Endometrial microvascular endothelial cells (primary cell): ENCODE results near the gene ZNF93. TPM values are rescaled to one million over a fixed set of nuclear protein-coding genes. Genes with fewer than 3 reads are reported as not detected.
"Not testable (repeated sequence)": the region's sequence is repeated elsewhere in the genome, so short reads cannot be mapped to it uniquely, and the experiment has no call there.

Experiments used
- in situ Hi-C: cut with HindIII; loops from 2 replicates; pipeline ENCODE4 v1.10.0; 2017; ENCODE audit warnings: low sequenced_read_pairs, low pct_unique_long_range_greater_than_20kb; ENCODE audit errors: inconsistent ontology term
- total RNA-seq: library from RNA; depleted of rRNA; stranded (reverse); fragments of >200 nt; gene quantifications from one replicate; pipeline ENCODE4 v1.2.3, GENCODE V29; 2015; ENCODE audit errors: inconsistent ontology term

Gene ZNF93
- total RNA-seq, 1 donor from 2014 or later: 18.2 TPM

DNA sequence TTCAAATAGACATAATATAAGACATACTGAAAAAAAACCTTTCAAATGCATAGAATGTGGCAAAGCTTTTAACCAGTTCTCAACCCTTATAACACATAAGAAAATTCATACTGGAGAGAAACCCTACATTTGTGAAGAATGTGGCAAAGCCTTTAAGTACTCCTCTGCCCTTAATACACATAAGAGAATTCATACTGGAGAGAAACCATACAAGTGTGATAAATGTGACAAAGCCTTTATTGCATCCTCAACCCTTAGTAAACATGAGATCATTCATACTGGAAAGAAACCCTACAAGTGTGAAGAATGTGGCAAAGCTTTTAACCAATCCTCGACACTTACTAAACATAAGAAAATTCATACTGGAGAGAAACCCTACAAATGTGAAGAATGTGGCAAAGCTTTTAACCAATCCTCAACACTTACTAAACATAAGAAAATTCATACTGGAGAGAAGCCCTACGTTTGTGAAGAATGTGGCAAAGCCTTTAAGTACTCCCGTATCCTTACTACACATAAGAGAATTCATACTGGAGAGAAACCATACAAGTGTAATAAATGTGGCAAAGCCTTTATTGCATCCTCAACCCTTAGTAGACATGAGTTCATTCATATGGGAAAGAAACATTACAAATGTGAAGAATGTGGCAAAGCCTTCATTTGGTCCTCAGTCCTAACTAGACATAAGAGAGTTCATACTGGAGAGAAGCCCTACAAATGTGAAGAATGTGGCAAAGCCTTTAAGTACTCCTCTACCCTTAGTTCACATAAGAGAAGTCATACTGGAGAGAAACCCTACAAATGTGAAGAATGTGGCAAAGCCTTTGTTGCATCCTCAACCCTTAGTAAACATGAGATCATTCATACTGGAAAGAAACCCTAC is 32.9 kb downstream of the ZNF93 start:
- in situ Hi-C loops: not testable (repeated sequence)

GRCh38 chr19:19937403-19937802 is 36.7 kb downstream of the ZNF93 start:
- in situ Hi-C loops: no loop called here

GRCh38 chr19:19938449-19938848 is 37.7 kb downstream of the ZNF93 start:
- in situ Hi-C loops: no loop called here

DNA sequence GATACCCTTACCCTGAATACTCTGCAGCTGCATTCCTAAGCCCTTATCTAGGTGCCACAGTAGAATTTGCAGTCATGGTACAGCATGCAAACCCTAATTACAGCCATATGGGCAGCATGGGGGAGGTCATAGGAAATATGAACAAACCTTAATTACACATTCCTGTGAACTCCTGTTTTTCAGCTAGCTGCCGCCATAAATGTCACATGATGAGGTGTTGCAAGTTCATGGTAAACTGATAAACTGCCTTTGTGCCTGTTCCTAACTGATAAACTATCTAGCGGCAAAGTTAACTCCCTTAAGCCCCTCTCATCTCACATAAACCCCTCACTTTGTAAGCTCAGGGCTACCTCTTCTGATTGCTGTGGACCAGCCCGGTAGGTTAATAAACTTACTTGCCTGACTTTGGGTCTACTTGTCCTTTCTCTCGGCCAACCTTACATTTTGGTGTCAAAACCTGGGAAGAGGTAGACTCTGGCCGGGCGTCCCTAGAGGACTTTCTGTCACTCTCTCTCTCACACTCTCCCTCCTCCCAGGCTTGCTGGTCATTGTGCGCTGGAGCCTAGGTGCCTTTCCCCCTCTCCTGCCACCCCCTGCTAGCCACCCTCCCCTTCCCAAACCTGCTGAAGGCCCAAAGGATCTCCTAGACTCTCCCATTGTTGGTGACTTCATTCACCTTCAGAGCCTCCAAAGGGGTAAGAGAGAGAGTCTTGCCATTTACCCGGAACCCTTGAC is 43.3 kb downstream of the ZNF93 start:
- in situ Hi-C loops: no loop called here

DNA sequence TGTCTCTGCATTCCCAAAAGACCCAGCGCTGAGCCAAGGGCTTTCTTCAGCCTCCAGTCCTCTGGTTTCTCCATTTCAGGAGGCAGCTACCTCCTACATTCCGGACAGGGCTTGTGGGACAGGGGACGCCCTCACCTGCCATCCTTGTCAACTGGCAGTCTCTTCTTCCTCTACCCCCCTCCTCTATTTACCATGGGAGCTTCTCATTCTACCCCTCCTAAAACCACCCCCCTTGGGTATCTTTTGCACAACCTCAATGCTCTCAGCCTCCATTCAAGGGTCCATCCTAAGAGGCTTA is 43.8 kb downstream of the ZNF93 start:
- in situ Hi-C loops: no loop called here

GRCh38 chr19:19946226-19946625 is 45.5 kb downstream of the ZNF93 start:
- in situ Hi-C loops: no loop called here

GRCh38 chr19:19948800-19949199 is 48.1 kb downstream of the ZNF93 start:
- in situ Hi-C loops: no loop called here

DNA sequence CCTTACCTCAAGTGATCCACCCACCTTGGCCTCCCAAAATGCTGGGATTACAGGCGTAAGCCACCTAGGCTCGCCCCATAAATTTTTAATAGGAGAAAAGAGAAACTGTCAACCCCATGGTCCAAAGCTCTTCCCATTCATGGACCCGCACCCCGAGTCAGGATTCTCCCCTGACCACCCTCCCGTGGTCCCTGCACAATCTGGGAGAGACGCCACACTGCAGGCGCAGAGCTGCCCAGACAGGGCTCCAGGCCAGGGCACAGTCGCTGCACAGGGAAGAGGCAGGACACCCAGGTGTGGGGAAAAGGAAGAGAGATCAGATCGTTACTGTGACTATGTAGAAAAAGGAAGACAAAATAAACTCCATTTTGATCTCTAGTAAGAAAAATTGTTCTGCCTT is 54.5 kb downstream of the ZNF93 start:
- in situ Hi-C loops: no loop called here

- in situ Hi-C loops: no loop called here
Observed at GRCh38 chr19:19956434-19957075, 55.8 kb downstream of the ZNF93 start.

DNA sequence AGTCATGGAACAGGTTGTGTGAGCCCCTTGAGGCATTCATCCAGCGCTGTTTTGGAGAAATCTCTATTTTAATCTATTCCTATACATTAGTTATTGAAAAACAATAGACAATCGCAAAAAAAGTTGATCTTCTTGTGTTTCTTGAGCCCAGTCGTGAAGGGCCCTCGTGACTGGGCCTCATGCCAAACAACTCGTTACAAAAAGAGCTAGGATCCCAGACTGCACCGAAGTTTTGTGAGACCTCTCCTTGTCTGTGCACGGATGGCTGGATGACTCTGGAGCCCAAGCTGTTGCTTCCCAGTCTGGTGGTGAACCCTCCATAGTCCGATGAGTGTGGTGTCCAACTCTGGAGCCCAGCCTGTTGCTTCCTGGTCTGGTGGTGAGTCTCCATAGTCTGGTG is 57.0 kb downstream of the ZNF93 start:
- in situ Hi-C loops: not testable (repeated sequence)

- in situ Hi-C loops: not testable (repeated sequence)
Observed at GRCh38 chr19:19959151-19959799, 58.5 kb downstream of the ZNF93 start.

DNA sequence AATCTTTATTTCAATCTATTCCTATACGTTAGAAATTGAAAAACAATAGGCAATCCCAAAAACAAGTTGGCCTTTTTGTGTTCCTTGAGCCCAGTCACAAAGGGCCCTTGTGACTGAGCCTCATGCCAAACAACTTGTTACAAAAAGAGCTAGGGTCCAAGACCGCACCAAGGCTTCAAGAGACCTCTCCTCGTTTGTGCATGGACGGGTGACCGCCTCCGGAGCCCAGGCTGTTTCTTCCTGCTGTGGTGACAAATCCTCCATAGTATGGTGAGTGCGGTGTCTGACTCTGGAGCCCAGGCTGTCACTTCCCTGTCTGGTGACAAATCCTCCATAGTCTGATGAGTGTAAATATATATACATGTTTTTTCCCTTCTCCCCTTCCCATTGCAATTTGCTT is 63.7 kb downstream of the ZNF93 start:
- in situ Hi-C loops: no loop called here

DNA sequence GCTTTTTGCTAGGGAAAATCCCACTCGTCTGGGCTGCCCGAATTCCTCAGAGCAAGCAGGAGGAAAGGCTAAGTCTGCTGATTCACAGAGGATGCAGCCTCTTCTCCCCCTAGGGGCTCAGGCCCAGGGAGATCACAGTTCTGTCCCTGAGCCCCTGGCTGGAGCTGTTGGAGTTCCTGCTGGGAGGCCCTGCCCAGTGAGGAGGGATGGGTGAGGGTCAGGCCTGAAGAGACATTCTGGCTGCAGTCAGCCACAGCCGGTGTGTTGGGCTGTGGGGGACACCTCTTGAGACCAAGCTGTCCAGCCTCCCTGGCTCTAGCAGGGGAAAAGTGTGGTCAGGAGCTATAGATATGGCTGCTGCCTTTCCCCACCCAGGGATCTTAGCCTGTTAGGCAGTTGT is 65.4 kb downstream of the ZNF93 start:
- in situ Hi-C loops: not testable (repeated sequence)

DNA sequence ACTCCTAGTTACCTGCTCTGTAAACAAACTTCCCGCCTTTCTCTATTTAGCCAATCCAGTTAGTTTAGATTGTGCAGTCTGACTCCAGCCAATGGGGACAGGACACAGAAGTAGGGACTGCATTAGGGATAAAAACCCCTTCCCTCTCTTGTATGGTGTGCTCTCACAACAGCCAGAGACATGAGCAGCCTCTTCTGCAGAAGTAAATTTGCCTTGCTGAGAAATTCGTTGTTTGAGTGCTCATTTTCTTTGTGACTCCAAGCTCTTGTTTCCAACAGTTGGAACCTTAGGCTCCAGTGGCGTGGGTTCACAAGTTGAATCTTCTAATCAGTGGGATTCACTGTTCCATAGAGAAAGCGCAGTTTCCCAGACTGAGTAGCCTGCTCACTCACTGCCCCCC is 66.1 kb downstream of the ZNF93 start:
- in situ Hi-C loops: no loop called here

Other genes starting within 250 kb of the ZNF93 start
- 46.7 TPM for gene ATP13A1, start 237.3 kb upstream of the ZNF93 start, total RNA-seq
- 3.7 TPM for gene ZNF101, start 232.1 kb upstream of the ZNF93 start, total RNA-seq
- gene ZNF14, start 167.8 kb upstream of the ZNF93 start, total RNA-seq: 1.8 TPM
- 3.8 TPM for gene ZNF506, start 79.2 kb upstream of the ZNF93 start, total RNA-seq
- gene ZNF253, start 35.1 kb upstream of the ZNF93 start, total RNA-seq: 8.4 TPM
- gene ZNF682, start 138.6 kb downstream of the ZNF93 start, total RNA-seq: 0.56 TPM
- 0.19 TPM for gene ZNF90, start 177.1 kb downstream of the ZNF93 start, total RNA-seq